Hair follicle dermal papilla cell (primary cell): ENCODE data around the gene AKR1C4. TPM values are rescaled to one million over a fixed set of nuclear protein-coding genes. Genes with fewer than 3 reads are reported as not detected.

Source experiments
- total RNA-seq: library from RNA; depleted of rRNA; stranded (reverse); fragments of >200 nt; gene quantifications from 2 replicates; pipeline ENCODE4 v1.2.3, GENCODE V29; 2012

The AKR1C4 gene
- not detected in 2 replicates for total RNA-seq

GRCh38 chr10:5196702-5197113, at the start of gene AKR1C4:
AKR1C4 (plus strand) TSS chr10:5196837; CDS start chr10:5196868, 31 bp downstream.

DNA sequence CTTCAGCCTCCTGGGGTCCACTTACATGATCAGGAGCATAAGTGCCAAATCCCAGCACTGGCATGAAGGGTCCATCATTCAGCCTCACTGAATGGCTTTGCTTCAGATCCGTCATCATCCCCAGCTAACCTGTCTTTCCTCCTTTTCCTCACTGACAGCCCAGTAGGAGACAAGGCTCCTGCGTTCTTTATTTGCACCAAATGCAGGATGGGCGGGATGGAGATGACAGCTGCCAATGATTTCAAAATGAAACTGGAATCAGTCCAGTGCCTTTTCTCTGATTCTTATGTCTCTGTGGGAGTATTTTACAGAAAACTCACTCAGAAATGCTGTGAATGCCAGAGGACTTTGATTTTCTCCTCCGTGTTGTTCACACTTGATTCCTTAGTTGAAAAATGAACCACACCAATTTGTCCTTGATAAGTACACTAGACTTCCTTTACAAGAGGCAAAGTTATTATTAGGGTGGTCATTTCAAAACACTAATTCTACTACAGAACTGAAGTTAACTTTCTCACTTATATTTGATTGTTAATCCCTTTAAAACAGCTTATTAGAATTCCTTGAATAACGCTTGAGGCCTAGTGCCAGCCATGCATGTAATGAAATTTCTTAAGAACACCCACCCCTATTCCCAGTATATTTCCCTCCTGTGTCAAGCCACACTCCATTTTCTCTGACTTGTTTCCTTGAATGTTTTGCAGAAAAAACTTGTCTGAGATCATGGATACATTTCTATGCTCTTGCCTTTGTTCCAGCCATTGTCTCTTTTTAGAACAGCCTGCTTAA, 11.5 kb upstream of the AKR1C4 start, which contains the start of gene AKR1C8:
AKR1C8 (minus strand) TSS at position 164 of the 789 bp plus-strand sequence; CDS start at position 118, 46 bp downstream.

Other genes starting within 250 kb of the AKR1C4 start
- gene AKR1C1, start 233.4 kb upstream of the AKR1C4 start, total RNA-seq = 60.7 and 75.3 TPM in 2 replicates
- 36.7 and 46.4 TPM in 2 replicates for gene AKR1C2, start 193.0 kb upstream of the AKR1C4 start, total RNA-seq
- gene AKR1C3, start 102.4 kb upstream of the AKR1C4 start, total RNA-seq = 41.5 and 84.8 TPM in 2 replicates
- not detected in 2 replicates for gene AKR1C8, start 11.7 kb upstream of the AKR1C4 start, total RNA-seq
- not detected in 2 replicates for gene UCN3, start 168.1 kb downstream of the AKR1C4 start, total RNA-seq
- not detected in 2 replicates for gene TUBAL3, start 208.0 kb downstream of the AKR1C4 start, total RNA-seq
- gene NET1, start 215.7 kb downstream of the AKR1C4 start, total RNA-seq = 44.7 and 49.7 TPM in 2 replicates